ENCODE measurements around the gene RNASEH2C.

DNA sequence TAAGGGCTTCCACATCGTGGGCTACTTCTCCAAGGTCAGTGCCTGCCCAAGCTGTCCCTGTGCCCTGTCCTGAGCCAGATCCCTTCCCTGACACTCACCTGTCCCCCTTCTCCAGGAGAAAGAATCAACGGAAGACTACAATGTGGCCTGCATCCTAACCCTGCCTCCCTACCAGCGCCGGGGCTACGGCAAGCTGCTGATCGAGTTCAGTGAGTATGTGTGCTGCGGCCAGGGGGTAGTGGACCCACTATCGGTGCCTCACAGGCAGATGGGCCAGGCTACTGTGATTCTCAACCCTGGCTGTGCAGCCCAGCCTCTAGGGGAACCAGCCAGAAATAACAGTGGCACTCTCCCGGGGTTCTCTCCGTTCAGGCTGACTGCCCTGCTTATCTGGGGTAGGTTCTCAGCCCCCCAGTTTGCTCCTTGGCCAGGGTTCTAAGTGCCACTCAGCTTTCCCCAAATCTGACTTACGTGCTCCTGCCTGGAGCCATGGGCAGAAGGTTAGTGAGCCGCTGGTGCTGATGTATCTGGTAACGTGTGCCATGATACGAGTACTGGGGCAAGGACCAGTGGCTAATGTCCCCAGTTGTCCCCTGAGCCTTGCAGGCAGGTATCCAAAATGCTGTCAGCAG is 3.7 kb downstream of the RNASEH2C start:
- TF ChIP-seq, protein P1, sequence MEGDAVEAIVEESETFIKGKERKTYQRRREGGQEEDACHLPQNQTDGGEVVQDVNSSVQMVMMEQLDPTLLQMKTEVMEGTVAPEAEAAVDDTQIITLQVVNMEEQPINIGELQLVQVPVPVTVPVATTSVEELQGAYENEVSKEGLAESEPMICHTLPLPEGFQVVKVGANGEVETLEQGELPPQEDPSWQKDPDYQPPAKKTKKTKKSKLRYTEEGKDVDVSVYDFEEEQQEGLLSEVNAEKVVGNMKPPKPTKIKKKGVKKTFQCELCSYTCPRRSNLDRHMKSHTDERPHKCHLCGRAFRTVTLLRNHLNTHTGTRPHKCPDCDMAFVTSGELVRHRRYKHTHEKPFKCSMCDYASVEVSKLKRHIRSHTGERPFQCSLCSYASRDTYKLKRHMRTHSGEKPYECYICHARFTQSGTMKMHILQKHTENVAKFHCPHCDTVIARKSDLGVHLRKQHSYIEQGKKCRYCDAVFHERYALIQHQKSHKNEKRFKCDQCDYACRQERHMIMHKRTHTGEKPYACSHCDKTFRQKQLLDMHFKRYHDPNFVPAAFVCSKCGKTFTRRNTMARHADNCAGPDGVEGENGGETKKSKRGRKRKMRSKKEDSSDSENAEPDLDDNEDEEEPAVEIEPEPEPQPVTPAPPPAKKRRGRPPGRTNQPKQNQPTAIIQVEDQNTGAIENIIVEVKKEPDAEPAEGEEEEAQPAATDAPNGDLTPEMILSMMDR (IDR thresholded peaks at IDR 0.05): no peak
- TF ChIP-seq POLR2A (IDR thresholded peaks at IDR 0.05): no peak

Data from suprapubic skin (tissue), 3 donors.